LNCAP (cell line): ENCODE results near the gene ATXN8OS.

Experiments
- TF ChIP-seq, protein P1 (sequence below): fragments of 450-650 bp; IDR thresholded peaks from 2 replicates; pipeline ENCODE4 v1.5.1; 2017; ENCODE audit warnings: mild to moderate bottlenecking

Gene ATXN8OS

DNA sequence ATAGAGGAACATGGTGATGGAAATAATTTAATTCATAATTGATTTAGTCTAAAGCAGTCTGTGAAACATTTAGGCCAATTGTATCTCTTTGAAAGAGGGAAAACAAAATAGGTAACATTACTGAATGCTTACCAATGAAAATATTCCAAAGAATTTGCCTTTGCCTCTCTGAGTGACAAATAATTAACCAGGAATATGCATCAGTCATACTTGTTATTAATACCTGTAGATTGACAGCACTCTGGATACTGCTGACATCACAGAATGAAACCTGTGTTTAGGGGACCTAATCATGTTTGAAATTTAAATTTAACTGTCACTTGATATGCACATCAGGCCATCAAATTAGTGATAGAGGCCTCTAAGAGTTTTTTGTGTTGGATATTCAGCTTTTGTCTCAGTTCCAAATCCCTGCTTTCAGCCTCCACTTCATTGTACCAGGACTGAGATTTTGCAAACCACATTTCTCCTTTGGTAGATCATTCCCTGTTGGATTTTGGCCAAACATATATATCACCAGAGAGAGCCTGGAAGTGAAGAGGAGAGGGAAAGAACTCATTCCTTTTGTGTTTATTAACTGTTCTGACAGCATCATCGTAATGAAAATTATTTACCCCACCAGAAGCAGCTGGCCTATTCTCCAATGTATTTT is 65.4 kb downstream of the ATXN8OS start:
- TF ChIP-seq, protein P1, sequence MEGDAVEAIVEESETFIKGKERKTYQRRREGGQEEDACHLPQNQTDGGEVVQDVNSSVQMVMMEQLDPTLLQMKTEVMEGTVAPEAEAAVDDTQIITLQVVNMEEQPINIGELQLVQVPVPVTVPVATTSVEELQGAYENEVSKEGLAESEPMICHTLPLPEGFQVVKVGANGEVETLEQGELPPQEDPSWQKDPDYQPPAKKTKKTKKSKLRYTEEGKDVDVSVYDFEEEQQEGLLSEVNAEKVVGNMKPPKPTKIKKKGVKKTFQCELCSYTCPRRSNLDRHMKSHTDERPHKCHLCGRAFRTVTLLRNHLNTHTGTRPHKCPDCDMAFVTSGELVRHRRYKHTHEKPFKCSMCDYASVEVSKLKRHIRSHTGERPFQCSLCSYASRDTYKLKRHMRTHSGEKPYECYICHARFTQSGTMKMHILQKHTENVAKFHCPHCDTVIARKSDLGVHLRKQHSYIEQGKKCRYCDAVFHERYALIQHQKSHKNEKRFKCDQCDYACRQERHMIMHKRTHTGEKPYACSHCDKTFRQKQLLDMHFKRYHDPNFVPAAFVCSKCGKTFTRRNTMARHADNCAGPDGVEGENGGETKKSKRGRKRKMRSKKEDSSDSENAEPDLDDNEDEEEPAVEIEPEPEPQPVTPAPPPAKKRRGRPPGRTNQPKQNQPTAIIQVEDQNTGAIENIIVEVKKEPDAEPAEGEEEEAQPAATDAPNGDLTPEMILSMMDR: no peak

DNA sequence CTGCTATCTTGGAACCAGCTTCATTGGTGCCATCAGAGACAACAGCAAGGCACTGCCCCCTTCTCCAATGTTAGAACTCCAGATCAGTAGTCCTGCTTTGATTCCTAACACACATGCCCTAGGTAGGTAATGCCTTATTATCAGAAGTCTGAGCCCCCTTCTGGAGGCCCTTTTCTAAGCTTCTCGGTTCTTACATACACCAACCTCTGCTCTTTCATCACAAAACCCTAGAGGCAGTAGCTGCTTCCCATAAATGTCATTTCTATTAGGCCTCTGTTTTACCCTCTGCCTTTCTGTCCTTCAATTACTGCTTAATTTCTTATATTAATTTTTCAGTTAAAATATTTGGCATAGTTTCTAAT is 66.0 kb downstream of the ATXN8OS start:
- TF ChIP-seq, protein P1: no peak

DNA sequence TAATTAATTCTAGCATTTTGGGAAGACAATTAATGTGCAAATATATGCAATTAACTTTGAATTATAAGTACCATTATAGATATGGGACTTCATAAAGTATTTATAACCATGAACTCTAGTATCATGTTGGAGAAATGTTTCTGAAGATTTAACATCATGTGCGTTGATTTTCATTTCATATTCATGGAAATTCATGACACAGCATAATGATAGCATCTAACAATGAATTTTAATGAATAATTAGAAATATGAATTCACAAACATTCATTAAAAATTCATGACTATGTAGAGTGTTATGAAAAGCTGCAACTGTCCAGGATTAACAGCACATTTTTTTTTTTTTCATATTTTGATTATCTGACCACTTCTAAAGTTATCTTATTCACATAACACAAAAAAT is 70.7 kb downstream of the ATXN8OS start:
- TF ChIP-seq, protein P1: no peak
